Sciatic nerve (tissue), 2 donors: ENCODE data around the gene SYT14. TPM values are rescaled to one million over a fixed set of nuclear protein-coding genes. Genes with fewer than 3 reads are reported as not detected.
"Not testable (repeated sequence)": the region's sequence is repeated elsewhere in the genome, so short reads cannot be mapped to it uniquely, and the experiment has no call there.

Source experiments
- ATAC-seq: fragments of 200-7000 bp; cut with Tn5 transposase; one replicate; pipeline ENCODE4 v1.9.1; 2020; ENCODE audit warnings: mild to moderate bottlenecking, moderate library complexity
- DNase-seq: peaks from one replicate; pipeline ENCODE4 v3.0.0-alpha.2; 2020; ENCODE audit warnings: low spot score
- intact Hi-C: fragments of 100-400 bp; cut with DNase I; formaldehyde crosslinking; loops from one replicate; pipeline ENCODE4 v1.14.2; 2022
- total RNA-seq: library from RNA; stranded (reverse); fragmentation: NEBNext Ultra II Directional; extraction: Animal tissue kit (Norgen Biotek cat#: 25700); gene quantifications from one replicate; pipeline ENCODE4 v1.2.1, GENCODE V29; 2021
- donor health status: DM: no; HTN: no; CAD: no.
- donor health status: DM: no; HTN: no; CAD: no.

The SYT14 gene
- total RNA-seq, 1 donor from 2014 or later: 3.8 TPM

GRCh38 chr1:210159211-210159610, 221.2 kb downstream of the SYT14 start:
- intact Hi-C loops: no loop called here
- DNase-seq (no peak), ATAC-seq (no peak)

GRCh38 chr1:210170220-210170619, 232.2 kb downstream of the SYT14 start:
- no peak for ATAC-seq
- intact Hi-C loops: no loop called here
- DNase-seq: no peak

GRCh38 chr1:210174133-210174532, 236.1 kb downstream of the SYT14 start:
- ATAC-seq (no peak), DNase-seq (no peak)
- intact Hi-C loops: no loop called here

- DNase-seq (no peak), ATAC-seq (no peak)
- intact Hi-C loops: no loop called here
These were observed 247.0 kb downstream of the SYT14 start for GRCh38 chr1:210185063-210185462.

- intact Hi-C loops, DNase-seq, ATAC-seq: not testable (repeated sequence)
These were observed 250.0 kb downstream of the SYT14 start for GRCh38 chr1:210187849-210188606.

GRCh38 chr1:210189426-210189825, 251.4 kb downstream of the SYT14 start:
- no peak for DNase-seq
- no peak for ATAC-seq
- intact Hi-C loops: no loop called here

GRCh38 chr1:210195635-210196160, 257.7 kb downstream of the SYT14 start:
- ATAC-seq (no peak), DNase-seq (no peak)
- intact Hi-C loops: no loop called here

- intact Hi-C loops, DNase-seq, ATAC-seq: not testable (repeated sequence)
These were observed 258.2 kb downstream of the SYT14 start for GRCh38 chr1:210196266-210196665.

- DNase-seq (no peak), ATAC-seq (no peak)
- intact Hi-C loops: no loop called here
These were observed 260.8 kb downstream of the SYT14 start for GRCh38 chr1:210198840-210199239.

- intact Hi-C loops: no loop called here
- DNase-seq: no peak
These were observed 262.2 kb downstream of the SYT14 start for GRCh38 chr1:210200124-210200736.

GRCh38 chr1:210201681-210202080, 263.7 kb downstream of the SYT14 start:
- no peak for DNase-seq
- intact Hi-C loops: no loop called here
- ATAC-seq: no peak

More at GRCh38 chr1:210200124-210200736, 262.2 kb downstream of the SYT14 start:
- ATAC-seq: no peak

- intact Hi-C loops: no loop called here
- ATAC-seq (no peak), DNase-seq (no peak)
These were observed 269.8 kb downstream of the SYT14 start for GRCh38 chr1:210207597-210208450.

GRCh38 chr1:210213335-210213734, 275.3 kb downstream of the SYT14 start:
- intact Hi-C loops: no loop called here
- ATAC-seq (no peak), DNase-seq (no peak)

- ATAC-seq (no peak), DNase-seq (no peak)
- intact Hi-C loops: loop anchor here (1.0 kb wide), 1 partner anchor 44 kb away; no protein-coding TSS in a partner anchor
These were observed 276.8 kb downstream of the SYT14 start for GRCh38 chr1:210214573-210215409.

GRCh38 chr1:210217482-210217881, 279.5 kb downstream of the SYT14 start:
- ATAC-seq: no peak

GRCh38 chr1:210218047-210218446, 280.0 kb downstream of the SYT14 start:
- intact Hi-C loops: no loop called here
- DNase-seq: no peak
- no peak for ATAC-seq

More at GRCh38 chr1:210217482-210217881, 279.5 kb downstream of the SYT14 start:
- intact Hi-C loops: no loop called here
- no peak for DNase-seq
